ENCODE data around the gene PAX2.

PAX2 gene

GRCh38 chr10:100760726-100761125 lies 15.3 kb downstream of the PAX2 start:
- no peak for DNase-seq

GRCh38 chr10:100761191-100761590 lies 15.8 kb downstream of the PAX2 start:
- no peak for DNase-seq

- no peak for DNase-seq
Measured at GRCh38 chr10:100763043-100763747, 17.8 kb downstream of the PAX2 start.

GRCh38 chr10:100766693-100767421 lies 21.5 kb downstream of the PAX2 start:
- no peak for DNase-seq

GRCh38 chr10:100767422-100767775 lies 22.0 kb downstream of the PAX2 start:
- no peak for DNase-seq

GRCh38 chr10:100769481-100769880 lies 24.1 kb downstream of the PAX2 start:
- DNase-seq, result no peak

GRCh38 chr10:100773646-100774045 lies 28.3 kb downstream of the PAX2 start:
- no peak for DNase-seq

- no peak for DNase-seq
Measured at GRCh38 chr10:100774223-100774622, 28.8 kb downstream of the PAX2 start.

- no peak for DNase-seq
Measured at GRCh38 chr10:100774876-100775275, 29.5 kb downstream of the PAX2 start.

GRCh38 chr10:100775386-100775785 lies 30.0 kb downstream of the PAX2 start:
- no peak for DNase-seq

GRCh38 chr10:100775871-100776270 lies 30.5 kb downstream of the PAX2 start:
- DNase-seq, result no peak

GRCh38 chr10:100776671-100777070 lies 31.3 kb downstream of the PAX2 start:
- DNase-seq, result no peak

GRCh38 chr10:100779329-100779728 lies 33.9 kb downstream of the PAX2 start:
- no peak for DNase-seq

GRCh38 chr10:100780324-100780723 lies 34.9 kb downstream of the PAX2 start:
- no peak for DNase-seq

- DNase-seq, result no peak
Measured at GRCh38 chr10:100781145-100781665, 35.8 kb downstream of the PAX2 start.

GRCh38 chr10:100782461-100783244 lies 37.3 kb downstream of the PAX2 start:
- DNase-seq, result no peak

- DNase-seq, result no peak
Measured at GRCh38 chr10:100784126-100784525, 38.7 kb downstream of the PAX2 start.

- DNase-seq, result no peak
Measured at GRCh38 chr10:100786591-100786990, 41.2 kb downstream of the PAX2 start.

- no peak for DNase-seq
Measured at GRCh38 chr10:100788002-100788903, 42.9 kb downstream of the PAX2 start.

GRCh38 chr10:100790761-100791208 lies 45.4 kb downstream of the PAX2 start:
- DNase-seq, result no peak

- no peak for DNase-seq
Measured at GRCh38 chr10:100791369-100792058, 46.1 kb downstream of the PAX2 start.

- DNase-seq, result no peak
Measured at GRCh38 chr10:100792574-100792973, 47.2 kb downstream of the PAX2 start.
